Measurements from ENCODE around the gene TSBP1. TPM values are rescaled to one million over a fixed set of nuclear protein-coding genes. Genes with fewer than 3 reads are reported as not detected.
"Not testable (repeated sequence)": the region's sequence is repeated elsewhere in the genome, so short reads cannot be mapped to it uniquely, and the experiment has no call there.

Gene TSBP1
- total RNA-seq, 4 donors from 2014 or later: not detected

DNA sequence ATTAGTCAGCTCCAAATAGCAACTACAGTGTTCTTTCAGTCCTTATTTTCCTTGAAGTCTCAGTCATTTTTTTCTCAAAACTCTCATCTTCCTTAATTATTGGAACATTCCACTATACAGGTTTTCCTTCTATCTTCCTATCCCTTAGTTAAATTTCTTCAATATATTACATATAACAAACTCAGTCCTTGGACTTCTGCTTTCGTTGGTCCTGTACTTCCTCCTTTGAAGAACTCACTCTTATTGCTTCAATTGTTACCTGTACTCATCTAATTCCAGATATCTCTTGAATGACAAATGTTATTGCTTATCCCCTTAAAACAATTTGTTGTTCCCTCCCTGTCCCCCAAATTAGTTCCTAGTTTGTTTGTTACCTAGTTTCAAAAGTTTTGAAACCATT, 80.2 kb downstream of the TSBP1 start:
- 72 to 81% methylated on average over 1 of the region's 1 CpG for WGBS, 2 donors
- H3K36me3 ChIP-seq: no peaks in the 10 kb centered on the region
- no peak for DNase-seq (ENCODE audit: low spot score in 2 of 2)
- H3K27ac ChIP-seq: no peak overlapping the region
- no peak overlapping the region for H3K4me3 ChIP-seq
- no peaks in the 10 kb centered on the region for H3K27me3 ChIP-seq
- TF ChIP-seq POLR2A (IDR thresholded peaks at IDR 0.05): no peak
- H3K4me1 ChIP-seq: peaks cover 0 to 8% (median 0%) of the 10 kb centered on the region in 4 donors
- no peaks in the 10 kb centered on the region for H3K9me3 ChIP-seq

DNA sequence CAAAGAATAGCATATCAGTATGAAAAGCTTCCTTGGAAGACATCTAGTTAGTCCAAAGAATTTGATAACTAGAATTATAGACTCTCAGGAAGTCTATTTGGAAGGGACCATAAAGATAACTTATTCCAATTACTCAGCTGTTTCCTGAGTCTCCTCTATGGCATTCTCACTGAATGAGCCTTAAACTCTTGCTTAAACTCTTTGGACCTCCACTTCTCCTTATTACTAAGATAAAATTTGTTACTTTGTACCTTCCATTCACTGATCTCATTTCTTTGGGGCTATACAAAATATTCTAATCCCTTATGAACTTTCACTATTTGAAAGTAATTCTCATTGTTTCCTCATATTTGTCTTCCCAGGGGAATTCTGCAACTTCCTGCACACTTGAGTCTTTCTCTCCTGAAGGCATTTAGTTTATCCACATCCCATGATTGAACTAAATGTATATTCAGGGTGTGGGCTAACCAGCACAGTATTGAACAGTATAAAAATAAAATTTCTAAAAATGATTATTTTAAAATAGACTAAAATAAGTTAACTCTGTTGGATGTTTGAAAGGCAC, 80.7 kb downstream of the TSBP1 start:
- Histone ChIP-seq H3K4me3 (no peak overlapping the region), H3K27ac (no peak overlapping the region), H3K27me3 (no peaks in the 10 kb centered on the region), H3K9me3 (no peaks in the 10 kb centered on the region), H3K36me3 (no peaks in the 10 kb centered on the region), H3K4me1 (peaks cover 0 to 8% (median 0%) of the 10 kb centered on the region in 4 donors)
- TF ChIP-seq POLR2A (IDR thresholded peaks at IDR 0.05) (no peak), EP300 (IDR thresholded peaks at IDR 0.05) (no peak)
- TF ChIP-seq, protein P1, sequence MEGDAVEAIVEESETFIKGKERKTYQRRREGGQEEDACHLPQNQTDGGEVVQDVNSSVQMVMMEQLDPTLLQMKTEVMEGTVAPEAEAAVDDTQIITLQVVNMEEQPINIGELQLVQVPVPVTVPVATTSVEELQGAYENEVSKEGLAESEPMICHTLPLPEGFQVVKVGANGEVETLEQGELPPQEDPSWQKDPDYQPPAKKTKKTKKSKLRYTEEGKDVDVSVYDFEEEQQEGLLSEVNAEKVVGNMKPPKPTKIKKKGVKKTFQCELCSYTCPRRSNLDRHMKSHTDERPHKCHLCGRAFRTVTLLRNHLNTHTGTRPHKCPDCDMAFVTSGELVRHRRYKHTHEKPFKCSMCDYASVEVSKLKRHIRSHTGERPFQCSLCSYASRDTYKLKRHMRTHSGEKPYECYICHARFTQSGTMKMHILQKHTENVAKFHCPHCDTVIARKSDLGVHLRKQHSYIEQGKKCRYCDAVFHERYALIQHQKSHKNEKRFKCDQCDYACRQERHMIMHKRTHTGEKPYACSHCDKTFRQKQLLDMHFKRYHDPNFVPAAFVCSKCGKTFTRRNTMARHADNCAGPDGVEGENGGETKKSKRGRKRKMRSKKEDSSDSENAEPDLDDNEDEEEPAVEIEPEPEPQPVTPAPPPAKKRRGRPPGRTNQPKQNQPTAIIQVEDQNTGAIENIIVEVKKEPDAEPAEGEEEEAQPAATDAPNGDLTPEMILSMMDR (IDR thresholded peaks at IDR 0.05): no peak
- no peak for DNase-seq (ENCODE audit: low spot score in 2 of 2)

DNA sequence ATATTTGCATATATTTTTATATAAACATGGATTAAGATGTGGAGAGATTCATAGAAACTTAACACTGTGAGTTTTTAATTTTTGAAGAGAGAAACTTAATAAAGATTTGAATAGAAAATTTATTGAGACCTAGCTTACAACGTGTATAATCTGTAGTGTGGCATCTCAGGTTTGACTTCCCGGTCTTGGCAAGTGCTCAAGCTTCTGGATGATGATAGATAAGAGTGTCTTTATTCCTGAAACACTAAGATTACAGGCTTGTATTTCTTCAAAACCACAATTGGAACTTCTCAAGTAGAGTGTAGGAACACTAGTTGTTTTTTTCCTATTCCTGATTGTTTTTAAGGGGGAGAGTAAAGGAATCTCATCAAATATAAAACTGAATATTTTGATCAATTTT, 83.3 kb downstream of the TSBP1 start:
- H3K27ac ChIP-seq: no peak overlapping the region
- H3K9me3 ChIP-seq: no peaks in the 10 kb centered on the region
- 66 to 67% methylated on average over 2 of the region's 2 CpGs for WGBS, 2 donors
- no peak overlapping the region for H3K4me3 ChIP-seq
- DNase-seq (ENCODE audit: low spot score in 2 of 2): no peak
- peaks cover 0 to 8% (median 0%) of the 10 kb centered on the region in 4 donors for H3K4me1 ChIP-seq
- no peaks in the 10 kb centered on the region for H3K36me3 ChIP-seq
- TF ChIP-seq EP300 (IDR thresholded peaks at IDR 0.05): no peak
- TF ChIP-seq, protein P1 (IDR thresholded peaks at IDR 0.05): no peak
- no peak for TF ChIP-seq POLR2A (IDR thresholded peaks at IDR 0.05)
- H3K27me3 ChIP-seq: no peaks in the 10 kb centered on the region

DNA sequence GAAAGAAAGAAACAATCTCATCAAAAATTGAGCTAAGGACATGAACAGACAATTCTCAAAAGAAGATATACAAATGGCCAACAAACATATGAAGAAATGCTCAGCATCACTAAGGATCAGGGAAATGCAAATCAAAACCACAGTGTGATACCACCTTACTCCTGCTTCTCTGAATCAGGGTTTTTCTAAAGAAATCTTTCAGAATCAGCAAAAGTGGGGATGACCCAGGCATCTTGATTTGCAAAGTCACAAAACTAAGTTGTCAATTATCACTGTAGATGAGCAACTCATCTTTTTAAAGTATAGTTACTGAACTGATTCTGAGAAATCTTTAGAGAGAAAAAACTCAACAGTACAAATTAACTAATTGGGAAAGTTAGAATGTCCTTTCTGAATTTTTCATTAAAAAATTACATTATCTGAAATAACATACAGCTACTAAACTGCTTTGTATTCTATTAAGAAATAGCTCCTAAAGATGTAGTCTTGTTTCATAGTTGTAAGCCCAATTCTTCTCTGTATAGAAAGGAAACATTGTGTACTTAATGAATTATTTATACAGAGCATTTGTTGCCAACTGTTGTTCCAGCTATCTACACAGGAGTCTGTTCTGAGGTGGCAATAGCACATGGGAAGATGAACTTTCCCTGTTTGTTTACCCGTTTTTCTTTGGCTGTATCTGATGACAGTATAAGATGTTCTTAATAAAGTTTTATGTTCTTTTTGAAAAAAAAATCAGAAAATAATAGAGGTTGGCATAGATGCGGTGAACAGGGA, 97.7 kb downstream of the TSBP1 start:
- H3K27ac ChIP-seq; H3K4me3 ChIP-seq; DNase-seq (ENCODE audit: low spot score in 2 of 2); H3K27me3 ChIP-seq; H3K4me1 ChIP-seq; H3K36me3 ChIP-seq: not testable (repeated sequence)
- peaks cover 0 to 15% (median 0%) of the 10 kb centered on the region in 4 donors for H3K9me3 ChIP-seq
- WGBS, 2 donors: 83% methylated on average over 2 of the region's 2 CpGs

DNA sequence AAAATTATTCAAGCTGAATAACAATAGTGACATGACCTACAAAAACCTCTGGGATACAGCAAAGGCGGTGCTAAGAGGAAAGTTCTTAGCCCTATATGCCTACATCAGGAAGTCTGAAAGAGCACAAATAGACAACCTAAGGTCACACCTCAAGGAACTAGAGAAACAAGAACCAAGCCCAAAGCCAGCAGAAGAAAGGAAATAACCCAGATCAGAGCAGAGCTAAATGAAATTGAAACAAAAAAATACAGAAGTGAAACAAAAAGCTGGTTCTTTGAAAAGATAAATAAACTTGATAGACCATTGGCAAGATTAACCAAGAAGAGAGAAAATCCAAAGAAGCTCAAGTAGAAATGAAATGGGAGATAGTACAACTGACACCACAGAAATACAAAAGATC, 100.3 kb downstream of the TSBP1 start:
- Histone ChIP-seq H3K27ac (no peak overlapping the region), H3K36me3 (peaks cover 0 to 5% (median 0%) of the 10 kb centered on the region in 3 donors), H3K9me3 (peaks cover 0 to under 1% (median 0%) of the 10 kb centered on the region in 4 donors), H3K4me3 (no peak overlapping the region), H3K4me1 (no peaks in the 10 kb centered on the region), H3K27me3 (no peaks in the 10 kb centered on the region)
- TF ChIP-seq POLR2A (IDR thresholded peaks at IDR 0.05) (no peak), EP300 (IDR thresholded peaks at IDR 0.05) (no peak)
- TF ChIP-seq, protein P1 (IDR thresholded peaks at IDR 0.05): no peak
- DNase-seq (ENCODE audit: low spot score in 2 of 2): no peak
- 68 to 82% methylated on average over 1 of the region's 1 CpG for WGBS, 2 donors

DNA sequence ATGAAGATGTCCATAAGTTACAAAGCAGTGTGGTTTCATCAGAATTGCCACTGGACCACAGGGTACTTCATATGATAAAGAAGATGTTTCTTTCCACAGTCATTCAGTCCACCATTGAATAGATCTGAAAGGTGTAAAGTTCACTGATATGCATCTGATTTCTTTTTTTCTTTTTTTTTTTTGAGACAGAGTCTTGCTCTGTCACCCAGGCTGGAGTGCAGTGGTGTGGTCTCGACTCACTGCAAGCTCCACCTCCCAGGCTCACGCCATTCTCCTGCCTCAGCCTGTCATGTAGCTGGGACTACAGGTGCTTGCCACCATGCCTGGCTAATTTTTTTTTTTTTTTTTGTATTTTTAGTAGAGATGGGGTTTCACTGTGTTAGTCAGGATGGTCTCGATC, 103.2 kb downstream of the TSBP1 start:
- not testable (repeated sequence) for DNase-seq (ENCODE audit: low spot score in 2 of 2); H3K27me3 ChIP-seq; H3K4me3 ChIP-seq; H3K4me1 ChIP-seq; H3K27ac ChIP-seq; H3K9me3 ChIP-seq
- 88 to 89% methylated on average over 3 of the region's 3 CpGs for WGBS, 2 donors
- peaks cover 0 to 21% (median 0%) of the 10 kb centered on the region in 3 donors for H3K36me3 ChIP-seq
